Measurements from ENCODE around the gene PRKAG2.
"Not testable (repeated sequence)": the region's sequence is repeated elsewhere in the genome, so short reads cannot be mapped to it uniquely, and the experiment has no call there.

Gene PRKAG2

DNA sequence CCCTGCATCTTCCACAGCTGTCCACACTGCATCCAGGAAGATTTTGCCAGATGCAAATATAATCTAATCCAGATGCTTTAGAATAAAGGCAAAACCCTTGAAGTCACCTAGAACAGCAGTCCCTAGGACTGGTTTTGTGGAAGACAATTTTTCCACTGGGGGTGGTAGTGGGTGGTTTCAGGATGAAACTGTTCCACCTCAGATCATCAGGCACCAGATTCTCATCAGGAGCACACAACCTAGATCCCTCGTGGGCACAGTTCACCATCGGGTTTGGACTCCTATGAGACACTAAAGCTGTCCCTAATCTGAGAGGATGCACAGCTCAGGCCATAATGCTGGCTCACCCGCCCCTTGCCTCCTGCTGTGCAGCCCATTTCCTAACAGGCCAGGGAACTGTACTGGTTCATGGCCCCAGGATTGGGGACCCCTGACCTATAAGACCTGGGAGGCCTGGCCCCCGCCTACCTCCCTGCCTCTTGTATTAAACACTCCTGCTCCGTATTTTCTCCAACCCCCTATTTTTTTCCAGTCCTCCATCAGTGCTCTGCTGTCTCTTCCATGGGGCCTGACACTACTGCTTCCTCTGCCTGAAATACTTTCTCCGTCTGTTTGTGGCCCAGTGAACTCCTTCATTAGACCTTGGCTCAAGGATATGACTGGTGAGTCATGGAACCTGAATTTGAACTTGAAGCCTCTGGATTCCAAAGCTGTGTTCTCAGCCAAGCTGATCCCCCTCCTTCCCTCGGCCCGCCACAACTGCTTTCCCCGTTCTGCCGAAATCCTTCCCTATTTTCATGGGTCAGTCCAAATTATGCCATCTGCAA, 277.3 kb downstream of the PRKAG2 start:
- no peak for DNase-seq

DNA sequence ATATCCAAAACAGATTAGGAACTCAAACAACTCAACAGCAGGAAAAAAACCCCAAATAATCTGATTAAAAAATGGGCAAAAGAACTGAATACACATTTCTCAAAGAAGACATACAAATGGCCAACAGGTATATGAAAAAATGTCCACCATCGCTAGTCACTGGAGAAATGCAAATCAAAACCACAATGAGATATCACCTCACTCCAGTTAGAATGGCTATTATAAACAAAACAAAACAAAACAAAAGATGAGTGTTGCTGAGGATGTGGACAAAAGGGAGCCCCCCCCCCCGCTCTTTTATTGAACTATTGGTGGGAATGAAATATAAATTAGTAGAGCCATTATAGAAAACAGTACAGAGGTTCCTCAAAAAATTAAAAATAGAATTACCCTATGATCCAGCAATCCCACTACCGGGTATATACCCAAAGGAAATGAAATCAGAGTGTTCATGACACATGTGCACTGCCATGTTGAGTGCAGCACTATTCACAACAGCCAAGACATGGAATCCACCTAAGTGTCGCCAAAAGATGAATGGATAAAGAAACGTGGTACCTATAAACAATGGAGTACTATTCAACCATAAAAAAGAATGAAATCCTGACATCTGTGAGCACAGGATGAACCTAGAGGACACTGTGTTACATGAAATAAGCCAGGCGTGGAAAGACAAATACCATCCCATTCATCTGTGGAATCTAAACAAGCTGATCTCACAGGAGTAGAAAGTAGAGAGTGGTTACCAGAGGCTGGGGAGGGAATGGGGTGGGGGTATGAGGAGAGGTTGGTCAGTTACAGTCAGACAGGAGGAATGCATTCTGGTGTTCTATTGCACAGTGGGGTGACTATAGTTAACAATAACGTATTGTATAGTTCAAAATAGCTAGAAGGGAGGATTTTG, 279.1 kb downstream of the PRKAG2 start:
- DNase-seq: no peak

DNA sequence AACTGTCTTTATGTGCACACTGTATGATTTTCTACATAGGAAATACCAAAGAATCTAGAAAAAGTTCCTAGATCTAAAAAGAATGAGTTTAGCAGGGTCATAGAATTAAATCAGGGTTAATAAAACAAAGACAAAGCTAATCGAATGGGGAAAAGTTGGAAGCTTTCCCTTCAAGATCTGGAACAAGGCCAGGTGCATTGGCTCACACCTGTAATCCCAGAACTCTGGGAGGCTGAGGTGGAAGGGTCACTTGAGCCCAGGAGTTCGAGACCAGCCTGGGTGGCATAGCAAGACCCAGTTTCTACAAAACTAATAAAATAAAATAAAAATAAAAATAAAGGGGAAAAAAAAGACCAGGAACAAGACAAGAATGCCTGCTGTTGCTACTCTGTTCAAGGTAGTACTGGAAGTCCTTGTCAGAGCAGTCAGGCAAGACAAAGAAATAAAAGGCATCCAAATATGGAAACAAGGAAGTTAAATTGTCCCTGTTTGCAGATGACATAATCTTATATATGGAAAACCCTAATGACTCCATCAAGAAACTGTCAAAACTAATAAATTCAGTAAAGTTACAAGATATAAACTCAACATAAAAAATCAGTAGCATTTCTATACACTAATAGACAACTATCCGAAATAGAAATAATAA, 281.1 kb downstream of the PRKAG2 start:
- DNase-seq: peak; percentile 22

DNA sequence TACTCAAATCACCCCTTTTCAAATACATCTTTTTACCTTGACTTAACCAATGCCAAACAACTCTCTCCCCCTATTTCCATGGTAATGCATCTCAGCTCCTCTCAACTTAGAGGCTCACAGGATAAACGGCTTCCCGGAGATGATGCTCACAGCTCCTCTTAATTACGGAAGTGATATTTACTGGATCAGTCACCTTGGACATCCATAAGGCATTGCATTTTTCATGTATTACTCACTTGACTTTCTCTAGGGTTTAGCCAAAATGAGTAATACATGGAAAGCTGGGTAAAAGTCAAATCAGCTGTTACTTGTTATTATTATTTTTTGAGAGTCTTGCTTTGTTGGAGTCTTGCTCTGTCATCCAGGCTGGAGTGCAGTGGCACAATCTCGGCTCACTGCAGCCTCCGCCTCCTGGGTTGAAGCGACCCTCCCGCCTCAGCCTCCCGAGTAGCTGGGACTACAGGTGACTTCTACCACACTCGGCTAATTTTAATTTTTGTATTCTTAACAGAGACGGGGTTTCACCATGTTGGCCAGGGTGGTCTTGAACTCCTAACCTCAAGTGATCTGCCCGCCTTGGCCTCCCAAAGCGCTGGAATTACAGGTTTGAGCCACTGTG, 283.9 kb downstream of the PRKAG2 start:
- DNase-seq: no peak

DNA sequence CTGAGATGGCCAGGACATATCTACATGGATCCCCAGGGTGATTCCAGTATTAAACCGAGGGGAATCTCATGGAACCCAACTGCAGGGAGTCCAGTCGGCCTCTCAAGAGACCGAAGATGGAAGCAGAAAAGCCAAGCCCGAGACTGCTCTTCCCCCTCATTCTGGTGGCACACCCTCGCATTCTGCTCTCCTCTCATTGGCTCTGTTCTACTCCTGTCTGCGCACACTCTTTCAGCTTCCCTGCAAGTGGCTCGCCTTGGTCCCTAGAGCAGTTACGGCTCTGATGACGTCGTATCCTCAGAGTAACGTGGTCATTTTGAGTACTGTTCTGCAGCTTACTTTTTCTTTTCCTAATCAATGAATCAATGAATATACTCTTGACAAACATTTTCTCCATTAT, 284.6 kb downstream of the PRKAG2 start:
- no peak for DNase-seq

DNA sequence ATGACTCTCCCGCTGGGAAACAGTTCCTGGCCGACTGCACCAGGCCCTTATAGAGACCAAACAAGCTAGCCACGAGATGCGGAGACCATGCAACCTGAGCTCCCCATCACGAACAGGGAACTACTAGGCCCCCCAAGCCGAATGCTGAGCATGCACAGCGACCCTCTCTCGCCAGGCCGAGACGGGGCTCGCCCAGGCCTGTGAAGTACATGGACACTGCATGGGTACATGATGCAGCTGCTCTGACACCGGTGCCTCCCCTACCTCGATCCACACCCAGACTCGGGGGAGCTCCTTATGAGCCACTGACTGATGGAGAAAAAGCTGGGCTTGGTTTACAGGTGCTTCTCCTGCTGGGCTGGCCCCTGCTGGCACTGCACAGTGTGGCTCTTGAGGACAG, 285.0 kb downstream of the PRKAG2 start:
- no peak for DNase-seq

DNA sequence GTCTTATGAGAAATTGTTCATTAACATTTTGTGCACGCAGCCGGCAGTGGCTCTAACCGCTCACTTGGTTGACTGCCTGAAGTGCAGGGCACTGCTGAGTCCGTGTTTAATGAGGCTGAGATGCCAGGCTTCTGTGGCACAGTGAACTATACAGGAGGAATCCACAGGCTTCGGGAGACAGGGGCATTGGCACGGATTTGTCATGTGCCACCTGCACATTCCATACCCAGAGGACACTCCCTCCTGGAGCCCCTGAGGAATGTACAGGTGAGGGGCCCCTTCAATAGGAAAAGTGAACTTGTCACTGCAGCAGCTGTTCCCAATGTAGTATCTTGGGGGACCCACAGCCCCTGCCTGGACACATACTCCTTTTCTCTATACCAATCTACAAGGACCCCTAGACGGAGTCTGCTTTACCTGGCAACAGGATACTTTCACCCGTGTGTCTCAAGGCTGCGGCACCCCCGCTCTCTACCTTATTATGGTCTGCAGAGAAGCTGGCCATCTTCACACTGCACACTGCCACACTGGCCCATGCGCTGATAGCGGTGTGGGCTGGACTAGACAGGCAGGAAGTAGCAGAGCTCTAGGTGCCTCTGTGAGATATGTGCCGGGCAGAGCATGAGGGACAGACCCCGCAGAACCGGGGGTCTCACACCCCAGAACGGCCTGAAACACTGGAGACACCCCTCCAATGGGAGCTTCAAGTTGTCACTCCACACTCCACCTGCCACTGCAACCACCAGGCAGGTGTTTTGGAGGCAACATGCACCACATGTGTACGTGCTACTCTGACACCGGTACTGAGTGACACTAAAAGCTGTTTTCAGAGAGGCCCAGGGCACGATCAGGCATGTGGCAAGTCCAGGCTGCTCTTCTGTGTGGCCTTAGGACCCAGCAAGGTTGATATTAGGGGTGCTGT, 285.8 kb downstream of the PRKAG2 start:
- DNase-seq: no peak

DNA sequence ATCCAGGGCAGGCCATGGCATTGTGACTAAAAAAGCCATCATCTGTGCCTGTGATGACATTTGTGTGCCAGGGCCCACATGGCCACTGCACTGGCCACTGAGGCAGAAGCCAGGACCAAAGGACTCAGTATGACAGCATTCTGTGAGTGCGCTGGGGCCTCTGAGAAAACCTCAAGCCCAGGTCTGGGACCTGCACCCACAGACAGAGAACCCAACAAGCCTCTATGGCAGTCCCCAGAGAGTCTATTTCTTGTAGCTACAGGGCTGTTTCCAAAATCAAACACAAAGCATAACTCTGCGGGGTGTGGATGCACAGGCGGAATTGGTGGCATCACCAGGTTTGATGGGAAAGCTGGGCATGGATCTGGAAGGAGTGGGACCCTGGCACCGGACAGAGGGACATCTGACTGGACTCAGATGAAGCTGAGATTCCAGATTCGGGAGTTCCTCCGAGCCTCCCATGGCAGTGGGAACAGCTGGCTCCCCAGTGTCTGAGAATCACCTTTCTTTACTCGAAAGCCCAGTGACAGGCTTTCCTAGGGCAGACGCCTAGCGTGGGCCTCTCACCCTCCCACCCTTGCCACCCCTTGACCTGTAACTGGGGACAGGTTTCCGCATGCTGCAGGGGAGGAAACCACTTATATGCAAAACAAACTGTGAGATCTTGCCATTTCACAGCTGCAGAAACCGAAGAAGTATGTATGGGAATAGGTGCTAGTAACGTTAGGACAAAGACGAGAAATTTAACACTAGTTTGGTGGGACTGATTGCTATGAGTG, 286.7 kb downstream of the PRKAG2 start:
- DNase-seq: no peak

DNA sequence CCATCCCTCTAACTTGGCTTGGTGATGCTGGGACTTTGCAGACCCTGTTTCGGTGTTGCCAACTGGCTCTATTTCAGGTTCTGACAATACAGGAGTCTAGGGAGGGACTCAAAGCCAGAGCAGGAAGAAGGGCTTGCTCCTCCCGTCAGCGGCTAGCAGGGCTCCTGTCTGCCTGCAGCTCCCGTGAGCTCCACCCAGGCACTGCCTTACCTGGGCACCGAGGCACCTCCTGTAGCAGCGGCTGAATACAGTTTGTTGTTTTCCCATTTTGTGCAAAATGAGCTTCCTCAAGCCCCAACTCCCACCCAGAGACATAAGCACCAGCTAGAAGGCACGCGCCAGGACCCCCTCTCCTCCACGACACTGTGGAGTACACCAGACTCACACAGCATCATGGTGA, 287.9 kb downstream of the PRKAG2 start:
- no peak for DNase-seq

DNA sequence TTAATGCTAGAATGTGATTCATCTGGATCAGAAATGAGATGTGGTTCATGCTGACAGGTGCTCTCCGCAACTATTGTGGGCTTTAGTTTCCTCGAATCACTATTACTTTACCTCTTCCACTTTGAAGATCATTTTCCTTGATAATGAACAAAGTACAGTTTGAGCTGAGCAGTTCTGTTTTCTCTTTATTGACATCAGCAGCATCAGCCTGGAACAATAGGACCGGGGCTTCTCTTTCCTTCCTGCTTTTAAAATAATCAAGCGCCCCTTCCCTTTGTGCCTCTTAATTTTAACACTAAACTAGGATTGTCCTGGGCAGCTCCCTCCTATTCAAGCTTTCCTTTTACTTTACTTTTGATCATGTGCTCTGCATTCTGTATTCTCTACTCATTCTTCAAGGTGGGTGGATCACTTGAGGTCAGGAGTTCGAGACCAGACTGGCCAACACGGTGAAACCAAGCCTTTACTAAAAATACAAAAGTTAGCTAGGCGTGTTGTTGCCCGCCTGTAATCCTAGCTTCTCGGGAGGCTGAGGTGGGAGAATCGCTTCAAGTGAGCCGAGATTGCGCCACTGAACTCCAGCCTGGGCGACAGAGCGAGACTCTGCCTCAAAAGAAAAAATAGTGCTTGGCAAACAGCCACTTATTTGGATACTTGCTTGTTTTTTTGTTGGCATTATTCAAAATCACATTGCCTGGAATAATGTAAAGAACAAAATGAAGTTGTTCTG, 290.2 kb downstream of the PRKAG2 start:
- DNase-seq: no peak

DNA sequence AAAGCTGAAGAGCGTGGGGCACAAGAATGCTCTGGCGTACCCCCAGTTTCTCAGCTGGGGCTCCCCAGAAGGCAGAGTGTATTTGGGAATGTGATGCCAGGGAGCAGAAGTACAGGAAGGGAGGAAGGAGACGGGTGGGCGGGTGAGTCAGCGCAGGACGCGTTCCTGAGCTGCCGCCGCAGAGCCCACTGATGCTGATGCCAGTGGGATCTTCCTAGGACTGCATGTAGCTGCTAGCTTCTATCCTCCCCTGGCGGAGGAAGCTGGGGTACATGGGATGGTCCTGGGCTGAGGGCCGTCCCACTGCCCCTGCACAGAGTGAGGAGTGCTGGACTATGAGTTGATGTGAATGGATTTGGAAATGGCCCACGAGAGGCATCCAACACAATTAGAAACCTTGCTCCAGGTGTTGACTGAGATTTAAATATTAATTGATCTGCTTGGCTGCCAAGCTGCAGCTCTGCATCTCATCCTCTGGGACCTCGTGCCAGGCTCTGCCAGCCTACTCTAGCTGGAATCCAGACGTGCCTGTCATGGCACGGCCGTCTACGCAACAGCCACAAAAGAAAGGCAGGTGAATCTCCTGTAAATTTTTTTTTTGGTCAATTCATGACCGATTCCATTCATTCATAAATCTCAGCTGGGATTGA, 291.0 kb downstream of the PRKAG2 start:
- no peak for DNase-seq

DNA sequence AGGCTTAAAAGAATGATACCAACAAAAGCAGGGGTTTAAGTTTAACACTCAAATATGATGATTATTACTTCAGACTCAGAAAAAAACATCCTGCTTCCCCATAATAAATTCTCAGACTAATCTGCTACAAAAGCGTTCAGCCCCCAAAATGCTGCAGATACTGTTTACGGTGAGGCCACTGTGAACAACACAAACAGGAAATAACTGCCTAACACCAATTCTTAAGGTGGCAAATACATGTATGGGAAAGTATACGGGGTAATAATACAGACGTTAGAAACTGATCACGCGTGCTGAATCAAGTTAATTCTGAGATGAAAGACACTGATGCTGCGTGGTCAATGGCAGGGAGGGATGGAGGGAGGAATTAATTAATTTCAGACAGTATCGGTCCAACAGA, 295.2 kb downstream of the PRKAG2 start:
- DNase-seq: no peak

DNA sequence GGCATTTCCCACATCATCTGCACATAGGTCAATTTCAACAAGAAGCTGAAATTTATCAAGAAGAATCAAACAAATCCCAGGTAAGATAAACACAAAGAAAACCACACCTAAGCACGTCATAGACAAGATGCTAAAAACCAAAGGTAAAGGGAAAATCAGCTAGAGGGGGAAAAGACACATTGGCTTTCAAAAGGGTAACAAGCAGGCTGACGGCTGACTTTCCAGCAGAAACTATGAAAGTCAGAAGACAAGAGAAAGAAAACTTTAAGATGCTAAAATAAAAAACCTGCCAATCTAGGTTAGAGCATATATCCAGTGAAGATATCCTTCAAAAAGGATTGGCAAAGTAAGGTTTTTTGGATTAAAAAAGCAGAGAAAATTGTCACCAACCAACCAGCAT, 297.3 kb downstream of the PRKAG2 start:
- DNase-seq: no peak

DNA sequence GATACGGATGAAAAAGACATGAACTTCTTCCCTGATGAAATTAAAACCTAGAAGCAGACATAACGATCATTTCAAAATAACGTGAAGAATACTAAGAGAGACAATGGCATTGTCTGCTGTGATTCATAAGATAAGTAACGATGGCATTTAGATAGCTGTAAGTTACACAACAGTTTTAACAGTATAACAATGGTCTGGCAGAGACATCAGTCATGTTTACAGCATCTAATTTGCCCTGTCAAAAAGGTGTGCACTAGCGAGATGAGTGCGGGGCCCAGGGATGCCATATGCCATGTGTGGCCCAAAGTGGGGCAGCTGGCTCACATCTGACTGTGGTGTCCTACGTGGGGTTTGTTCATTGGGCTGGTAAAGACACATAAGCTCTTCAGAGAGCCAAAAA, 301.5 kb downstream of the PRKAG2 start:
- no peak for DNase-seq

DNA sequence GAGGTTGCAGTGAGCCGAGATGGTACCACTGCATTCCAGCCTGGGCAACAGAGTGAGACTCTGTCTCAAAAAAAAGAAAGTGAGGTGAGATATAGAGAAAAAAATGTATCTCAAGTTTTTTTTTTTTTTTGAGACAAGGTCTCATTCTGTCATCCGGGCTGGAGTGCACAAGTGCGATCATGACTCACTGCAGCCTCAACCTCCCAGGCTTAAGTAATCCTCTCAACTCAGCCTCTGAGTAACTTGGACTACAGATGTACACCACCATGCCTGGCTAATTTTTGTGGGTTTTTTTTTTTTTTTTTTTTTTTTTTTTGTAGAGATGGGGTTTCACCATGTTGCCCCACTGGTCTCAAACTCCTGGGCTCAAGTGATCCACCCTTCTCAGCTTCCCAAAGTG, 303.9 kb downstream of the PRKAG2 start:
- DNase-seq: not testable (repeated sequence)

DNA sequence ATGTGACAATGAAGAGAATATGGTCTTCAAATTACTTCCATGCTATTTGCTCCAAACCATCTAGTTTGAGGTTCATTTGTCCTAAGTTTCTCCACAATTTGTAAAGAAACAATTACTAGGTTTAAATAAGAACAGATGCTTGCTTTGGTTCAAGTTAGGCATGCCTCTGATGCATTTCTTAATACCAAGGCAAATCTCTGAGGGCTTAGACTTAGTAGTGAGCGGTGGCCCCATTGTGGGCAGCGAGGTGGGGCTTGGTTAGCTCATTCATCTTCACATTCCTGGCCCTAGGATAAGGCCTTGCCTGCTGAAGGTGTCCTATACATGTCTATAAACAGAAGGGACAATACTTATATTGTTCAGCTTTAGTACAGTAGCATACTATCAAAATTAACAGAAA, 304.8 kb downstream of the PRKAG2 start:
- no peak for DNase-seq

DNA sequence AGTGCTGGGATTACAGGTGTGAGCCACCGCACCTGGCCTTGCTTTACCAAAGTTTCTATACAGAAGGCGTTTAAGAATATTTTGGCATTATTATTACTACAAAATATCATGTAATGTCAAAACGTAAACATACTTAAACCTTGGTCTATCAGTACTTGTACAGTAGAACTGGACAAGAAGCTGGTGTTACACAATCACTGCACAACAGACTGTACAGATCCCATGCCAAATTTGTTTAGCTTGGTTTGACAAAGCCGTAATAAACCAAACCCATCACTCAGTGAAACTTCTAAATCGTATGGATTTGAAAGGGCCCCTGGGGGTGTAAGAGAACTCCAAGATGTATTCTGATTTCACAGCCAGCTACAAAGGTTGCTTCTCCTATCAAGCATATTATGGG, 305.4 kb downstream of the PRKAG2 start:
- DNase-seq: no peak

DNA sequence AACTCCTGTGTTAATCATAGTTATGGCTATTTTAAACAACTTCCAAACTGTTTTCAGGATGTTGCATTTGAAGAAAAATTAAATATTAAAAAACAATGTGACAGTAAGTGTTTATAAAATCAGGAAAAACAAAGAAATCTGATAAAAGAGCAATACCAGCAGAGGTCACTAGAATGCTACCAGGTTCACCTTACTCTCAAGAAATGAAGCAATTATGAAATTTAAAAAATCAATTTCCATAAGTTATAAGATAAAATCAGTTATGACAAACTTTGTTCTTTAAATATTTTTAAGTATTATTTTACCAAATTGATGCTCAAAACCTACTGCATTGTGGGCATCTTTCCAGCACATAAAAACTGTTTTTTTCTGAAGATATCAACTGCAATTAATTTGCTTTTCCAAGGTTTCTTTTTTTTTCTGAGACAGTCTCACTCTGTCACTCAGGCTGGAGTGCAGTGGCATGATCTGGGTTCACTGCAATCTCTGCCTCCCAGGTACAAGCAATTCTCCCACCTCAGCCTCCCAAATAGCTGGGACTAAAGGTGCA, 306.5 kb downstream of the PRKAG2 start:
- no peak for DNase-seq
